NCI-H128 (cell line): ENCODE measurements around the gene IL1RAPL2.

Source experiments
- DNase-seq: peaks from one replicate; lab custom pipeline; 2025; ENCODE audit not compliant: unreplicated experiment; lab: John Stamatoyannopoulos, UW

IL1RAPL2 gene

DNA sequence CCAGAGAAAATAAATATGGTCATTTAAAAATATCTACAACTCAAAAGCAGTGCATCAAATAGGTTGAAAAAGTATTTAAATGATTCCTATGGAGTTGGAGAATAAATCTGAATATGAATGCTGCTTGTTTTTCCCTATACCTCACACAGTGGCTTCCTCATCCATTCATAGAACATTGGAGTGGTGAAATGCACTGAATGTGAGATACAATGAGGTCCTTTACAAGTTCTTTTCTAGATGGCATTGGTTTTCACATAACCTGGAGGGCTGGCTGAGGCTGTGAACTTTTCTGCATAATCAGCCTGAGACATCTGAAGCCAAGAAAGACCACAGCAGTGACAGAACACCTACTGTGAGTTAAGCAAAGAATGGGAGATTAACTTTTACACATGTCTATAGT lies 977.3 kb downstream of the IL1RAPL2 start:
- no peak for DNase-seq

DNA sequence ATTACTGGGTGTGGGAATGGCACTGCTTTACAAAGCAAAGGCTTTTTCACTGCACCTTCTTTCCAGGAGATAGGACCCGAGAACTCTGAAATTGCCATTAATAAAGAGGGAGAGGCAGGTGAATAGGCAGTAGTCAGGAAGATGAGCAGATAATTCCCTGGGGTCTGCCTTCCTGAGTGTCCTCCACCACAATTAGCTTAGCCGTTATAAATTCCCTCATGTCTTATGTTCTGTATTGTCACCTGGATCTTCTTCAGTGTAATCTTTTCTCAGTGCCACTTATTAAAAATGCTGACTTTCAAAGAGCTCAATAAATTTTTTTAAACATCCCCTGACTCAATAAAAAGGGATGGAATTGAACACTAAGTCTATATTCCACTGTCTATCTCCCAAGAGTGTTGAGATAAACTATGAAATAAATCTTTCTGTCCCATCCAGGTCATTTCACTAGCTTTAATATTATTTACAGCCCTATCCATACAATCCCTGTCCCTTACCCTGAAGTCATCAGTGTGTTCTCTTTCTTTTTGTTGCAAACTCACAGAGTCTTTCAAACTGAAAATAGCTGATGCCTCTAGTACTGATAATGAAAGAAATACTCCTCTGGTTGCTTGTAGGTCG lies 984.2 kb downstream of the IL1RAPL2 start:
- no peak for DNase-seq

DNA sequence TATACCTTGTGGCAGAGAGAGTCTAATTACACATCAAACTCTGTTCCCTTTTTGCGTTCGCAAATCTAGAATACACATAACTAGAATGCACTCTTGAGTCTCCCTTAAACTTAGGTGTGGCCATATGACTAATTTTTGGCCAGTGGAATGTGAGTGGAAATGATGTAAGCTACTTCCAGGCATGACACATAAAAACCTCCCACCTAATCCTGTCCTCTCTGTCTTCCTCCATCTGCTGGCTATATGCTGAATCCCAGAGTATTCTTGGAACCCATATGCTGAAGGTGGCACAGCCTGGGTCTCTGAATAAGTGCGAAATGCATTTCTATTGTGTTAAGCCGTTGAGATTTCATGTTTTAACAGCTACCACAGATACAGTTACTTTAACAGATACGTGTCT lies 986.4 kb downstream of the IL1RAPL2 start:
- no peak for DNase-seq

DNA sequence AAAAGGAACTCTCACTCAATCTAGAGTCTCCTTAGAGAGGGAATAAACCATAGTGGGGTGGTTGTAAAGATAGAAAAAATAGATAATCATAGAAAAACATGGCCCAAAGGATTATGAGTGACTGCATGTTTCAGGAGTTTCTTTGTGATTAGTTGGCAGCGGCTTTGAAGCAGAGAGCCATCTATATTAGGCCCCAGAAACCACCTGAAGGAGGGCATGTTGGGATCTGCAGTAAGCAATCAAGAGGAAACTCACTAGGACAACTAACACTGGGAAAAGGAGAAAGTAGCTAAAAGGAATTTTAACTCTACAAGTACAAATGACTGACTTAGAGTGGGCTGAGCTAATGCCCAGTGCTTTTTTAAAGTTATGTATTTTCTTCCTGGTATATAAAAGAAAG lies 987.1 kb downstream of the IL1RAPL2 start:
- no peak for DNase-seq

DNA sequence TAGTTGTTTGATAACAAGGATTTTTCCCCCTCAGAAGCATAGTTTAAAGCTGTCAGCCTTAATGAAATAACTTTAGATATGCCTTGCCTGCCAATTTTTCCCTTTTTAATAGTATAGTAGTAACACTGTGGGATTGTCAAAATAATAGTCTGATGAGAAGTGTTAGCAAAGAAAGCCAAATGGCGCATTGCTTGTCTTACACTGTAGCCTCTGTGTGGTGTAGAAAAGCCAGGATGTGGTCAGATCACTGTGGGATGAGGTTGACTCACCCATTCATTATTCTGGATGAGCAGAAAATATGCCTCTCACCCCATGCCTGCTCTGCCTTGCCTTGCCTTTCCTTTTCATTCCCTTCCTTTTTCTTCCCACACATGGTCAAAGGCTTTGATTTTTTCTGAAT lies 998.5 kb downstream of the IL1RAPL2 start:
- no peak for DNase-seq

DNA sequence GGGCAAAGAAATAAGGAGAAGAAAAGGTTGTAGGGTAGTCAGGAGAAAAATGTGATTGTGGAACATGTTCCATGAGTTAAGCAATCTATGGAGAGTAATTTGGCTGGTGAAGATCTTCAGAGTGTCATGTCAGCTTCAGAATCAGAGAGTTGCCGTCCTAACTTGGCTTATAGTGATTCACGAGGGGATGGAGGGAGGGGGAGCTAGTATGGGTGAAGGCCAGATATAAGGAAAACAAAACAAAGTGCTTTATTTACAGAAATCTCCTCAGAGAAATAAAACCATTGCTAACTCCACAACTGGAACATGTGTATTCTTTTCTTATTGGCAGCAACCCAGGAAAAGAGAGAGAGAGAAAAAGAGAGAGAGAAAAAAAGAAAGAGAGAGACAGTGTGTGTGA lies 999.9 kb downstream of the IL1RAPL2 start:
- no peak for DNase-seq

DNA sequence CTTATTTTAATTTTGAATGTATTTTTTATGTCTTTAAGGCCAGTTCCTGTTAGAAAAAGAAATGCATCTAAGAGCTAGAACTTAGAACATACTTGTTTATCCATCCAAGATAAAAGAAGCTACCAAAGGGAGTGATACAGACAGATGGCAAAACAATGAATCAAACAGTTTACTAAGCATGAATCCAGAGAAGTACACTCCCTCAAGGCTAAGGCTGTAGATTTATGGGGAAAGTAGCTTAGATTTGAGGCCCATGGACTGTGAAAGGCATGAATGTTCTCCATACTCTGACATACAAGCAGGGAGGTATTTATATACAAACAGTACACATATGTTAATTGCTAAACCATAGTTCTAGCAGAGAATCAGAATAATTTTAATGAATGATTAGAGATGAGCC lies 1001.1 kb downstream of the IL1RAPL2 start:
- no peak for DNase-seq

DNA sequence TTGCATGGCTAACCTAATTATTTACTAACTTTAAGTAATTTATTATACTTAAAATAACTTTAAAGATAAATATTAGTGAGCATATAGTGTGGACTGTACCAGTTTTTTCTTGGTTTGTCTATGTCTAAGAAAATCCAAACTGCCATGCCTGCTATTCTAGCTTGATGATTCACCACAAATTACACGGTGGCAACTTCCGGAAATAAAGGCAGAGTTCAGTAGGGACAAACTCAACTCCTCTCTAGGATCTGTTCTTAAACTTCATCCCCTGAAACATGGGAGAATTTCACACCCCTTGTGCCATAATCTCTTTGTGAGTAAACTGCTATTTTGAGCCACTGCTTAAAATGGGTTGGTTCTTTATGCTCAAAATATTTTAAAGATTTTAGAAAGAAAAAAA lies 1042.7 kb downstream of the IL1RAPL2 start:
- no peak for DNase-seq

DNA sequence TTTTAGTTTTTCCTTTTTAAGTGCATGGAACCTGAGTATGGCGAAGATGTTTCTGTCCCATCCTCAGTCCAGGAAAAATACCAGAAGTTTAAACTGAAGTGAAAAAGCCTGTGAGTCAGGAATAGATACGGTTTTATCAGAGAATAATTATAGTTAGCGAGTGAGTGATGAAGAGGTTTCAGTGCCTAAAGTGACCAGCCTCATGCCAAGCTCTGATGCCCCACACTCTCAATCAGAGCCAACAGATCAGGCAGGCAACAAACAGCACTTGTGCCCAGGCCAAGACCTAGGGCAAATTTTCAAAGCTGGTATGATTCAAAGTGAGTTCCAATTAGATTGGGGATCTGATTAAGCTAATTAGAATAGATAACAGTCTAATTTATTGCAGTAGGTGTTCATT lies 1043.5 kb downstream of the IL1RAPL2 start:
- DNase-seq: no peak

DNA sequence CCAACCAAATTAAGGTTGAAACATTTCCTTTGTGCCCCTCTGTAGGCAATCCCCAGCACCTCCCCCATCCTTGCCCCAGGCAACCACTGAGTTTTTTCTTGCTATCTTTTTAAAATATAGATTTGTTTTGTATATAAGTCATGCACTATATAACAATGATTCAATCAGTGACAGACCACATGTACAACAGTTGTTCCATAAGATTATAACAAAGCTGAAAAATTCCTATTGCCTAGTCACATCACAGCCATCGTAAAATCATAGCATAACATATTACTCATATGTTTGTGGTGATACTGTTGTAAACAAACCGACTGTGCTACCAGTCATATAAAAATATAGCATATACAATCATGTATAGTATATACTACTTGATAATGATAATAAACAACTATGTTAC lies 1044.4 kb downstream of the IL1RAPL2 start:
- DNase-seq: no peak

DNA sequence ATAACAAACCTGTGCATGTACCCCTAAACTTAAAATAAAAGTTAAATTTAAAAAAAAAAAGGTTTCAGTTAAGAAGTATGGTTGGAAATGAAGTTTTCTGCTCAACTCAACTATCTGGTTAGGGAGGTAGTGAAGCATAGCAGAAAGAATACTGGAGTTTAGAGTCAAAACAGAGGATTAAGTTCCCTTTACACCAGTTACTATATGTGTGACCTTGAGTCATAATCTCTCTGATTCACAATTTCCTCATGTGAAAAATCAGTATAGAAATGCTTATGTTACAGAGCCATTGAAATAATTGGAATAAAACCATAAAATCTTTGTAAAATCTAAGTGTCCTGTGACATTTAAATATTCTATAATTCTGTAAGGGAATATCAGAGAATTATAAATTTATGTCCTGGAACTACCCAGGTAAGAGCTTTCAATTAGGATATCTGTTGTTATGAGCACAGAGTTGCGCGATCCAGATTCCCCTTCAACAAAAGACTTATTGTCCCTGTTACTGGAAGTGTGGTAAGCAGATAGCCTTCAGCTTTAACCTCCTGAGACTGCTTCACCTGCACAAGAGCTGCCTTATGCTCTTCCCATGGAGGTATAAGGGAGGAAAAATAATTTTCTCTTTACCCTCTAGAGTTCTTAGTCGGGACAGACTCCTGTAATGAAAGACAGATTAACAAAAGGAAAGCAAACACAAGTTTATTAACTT lies 1052.5 kb downstream of the IL1RAPL2 start:
- no peak for DNase-seq

DNA sequence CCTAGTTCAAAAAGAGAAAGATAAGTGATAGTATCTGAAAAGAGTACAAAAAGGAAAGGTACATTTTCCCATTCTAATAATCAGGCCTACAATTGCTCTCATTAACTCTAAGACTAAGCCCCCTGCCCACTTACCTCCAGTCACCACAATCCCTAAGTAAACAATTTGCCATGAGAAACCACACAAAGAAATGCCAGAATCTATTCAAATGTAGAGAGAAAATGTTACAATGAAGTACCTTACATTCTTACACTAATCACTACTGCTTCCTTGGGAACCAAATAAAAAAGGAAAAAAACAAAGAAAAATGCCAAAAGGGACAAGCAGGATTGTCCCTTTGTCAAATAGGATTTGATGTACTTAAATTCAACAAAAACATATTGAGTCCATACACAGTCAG lies 1068.2 kb downstream of the IL1RAPL2 start:
- DNase-seq: no peak

DNA sequence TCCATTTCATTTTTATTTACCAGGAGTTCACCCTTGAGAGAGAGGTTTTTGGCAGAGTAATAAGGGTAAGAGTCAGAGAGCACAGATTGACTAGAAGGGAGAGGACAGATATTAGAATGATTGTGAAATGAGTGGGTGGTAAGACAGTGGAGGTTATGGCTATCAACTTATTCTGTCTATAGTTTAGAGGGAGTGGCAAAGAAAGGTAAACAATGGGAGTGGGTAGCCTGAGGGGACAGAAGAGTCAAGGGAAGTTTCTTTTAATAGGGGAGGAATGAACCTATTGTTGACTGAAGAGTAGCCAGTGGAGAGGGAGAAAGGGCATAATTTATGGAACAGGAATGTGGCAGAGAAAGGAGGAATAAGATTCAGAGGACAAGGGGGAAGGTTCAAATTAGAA lies 1069.8 kb downstream of the IL1RAPL2 start:
- no peak for DNase-seq

DNA sequence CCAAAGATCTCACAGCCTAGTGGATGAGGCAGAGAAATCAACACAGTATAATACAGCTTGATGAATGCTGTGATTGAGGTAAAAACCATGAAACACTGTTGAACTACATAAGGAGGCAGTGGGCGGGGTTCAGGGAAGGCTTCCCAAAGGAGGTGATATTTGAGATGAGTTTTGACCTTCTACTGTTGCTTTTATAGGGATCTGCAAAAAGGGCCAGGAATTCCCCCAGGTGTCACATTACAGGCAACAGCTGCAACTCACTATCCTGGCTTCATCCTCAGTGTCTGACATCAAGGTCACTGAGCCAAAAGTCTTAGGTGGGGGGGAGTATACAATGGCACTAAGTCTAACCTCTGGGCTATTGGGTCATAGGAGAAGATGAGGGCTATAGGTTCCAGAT lies 1070.7 kb downstream of the IL1RAPL2 start:
- no peak for DNase-seq

DNA sequence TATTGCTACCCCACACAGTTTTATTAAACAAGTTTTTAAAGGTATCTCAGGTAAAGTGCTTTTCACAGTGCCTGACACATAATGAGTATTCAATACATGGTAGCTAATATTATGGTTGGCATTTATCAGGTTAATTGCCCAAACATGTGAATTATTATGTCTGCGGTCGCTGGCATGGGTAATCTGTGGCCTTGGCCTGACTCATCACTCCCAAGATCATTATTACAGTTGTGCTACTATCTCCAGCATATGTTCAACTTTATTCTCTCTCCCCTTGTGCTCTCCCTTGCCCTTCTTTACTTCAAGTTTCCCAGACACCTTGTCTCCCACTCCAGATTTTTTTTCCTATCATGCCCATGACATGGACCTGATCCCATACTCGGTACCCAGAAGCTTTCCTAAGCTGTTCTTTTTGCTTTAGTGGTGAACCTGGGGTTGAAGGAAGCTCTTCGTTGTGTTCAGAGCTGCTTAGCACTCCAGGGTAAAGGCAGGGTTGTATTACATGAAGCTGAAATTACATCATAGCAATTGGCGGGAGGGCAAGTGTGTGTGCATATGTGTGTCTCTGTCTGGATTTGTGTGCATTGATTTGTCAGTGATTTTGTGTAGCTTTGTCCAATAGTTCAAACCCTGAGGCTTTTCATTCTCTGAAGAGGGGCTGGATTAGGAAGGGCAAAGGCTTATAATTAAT lies 1079.8 kb downstream of the IL1RAPL2 start:
- DNase-seq: no peak

DNA sequence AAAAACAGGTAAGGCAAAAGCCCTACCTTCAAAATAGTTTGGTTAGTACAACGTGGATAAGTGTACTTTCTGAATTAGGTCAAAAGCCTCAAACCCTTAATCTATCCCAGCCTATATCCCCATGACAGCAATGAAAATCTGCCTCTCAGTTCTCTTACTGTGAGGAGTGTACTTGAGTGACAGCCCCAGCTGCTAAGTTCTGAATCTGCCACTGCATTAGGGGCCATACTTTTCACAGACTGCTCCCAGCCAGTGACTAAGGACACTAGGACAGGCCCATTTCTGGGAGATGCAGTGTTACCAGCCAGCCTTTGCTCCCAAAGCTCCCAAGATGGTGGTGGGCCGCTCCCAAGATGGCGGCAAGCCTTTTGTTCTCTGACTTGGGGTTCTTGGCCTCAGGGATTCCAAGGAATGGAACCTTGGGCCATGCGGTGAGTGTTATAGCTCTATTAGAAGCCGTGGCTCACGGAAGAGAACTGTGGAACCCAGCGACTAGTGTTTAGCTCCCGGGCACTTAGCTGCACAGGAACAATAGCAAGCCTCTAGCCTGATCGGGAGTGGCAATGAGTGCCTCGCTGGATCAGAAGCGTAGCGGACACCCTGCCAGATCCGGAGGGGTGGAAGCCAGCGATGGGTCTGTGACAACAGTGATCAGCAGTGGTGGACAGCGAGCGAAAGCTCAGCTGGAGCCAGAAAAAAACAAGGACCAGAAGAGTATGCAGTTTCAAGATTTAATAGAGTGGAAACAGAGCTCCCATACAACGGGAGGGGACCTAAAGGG lies 1080.8 kb downstream of the IL1RAPL2 start:
- DNase-seq: no peak

DNA sequence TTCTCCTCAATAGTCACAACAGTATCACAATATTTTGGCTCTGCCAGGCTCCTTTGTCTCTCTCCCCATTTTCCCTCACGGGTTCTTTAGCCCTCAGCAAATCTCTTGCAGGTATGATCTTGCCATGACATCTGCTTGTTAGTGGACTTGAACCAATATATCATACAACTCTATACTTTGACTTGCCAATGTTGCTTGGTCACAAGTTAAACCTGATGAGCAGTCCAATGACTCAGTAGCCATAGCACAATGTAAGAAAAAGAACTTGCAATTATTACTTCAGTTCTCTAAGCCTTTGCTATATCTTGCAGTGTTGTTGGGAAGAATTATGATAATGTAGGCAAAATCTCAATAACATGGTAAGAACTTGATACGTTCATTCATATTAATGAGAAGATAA lies 1081.8 kb downstream of the IL1RAPL2 start:
- no peak for DNase-seq

DNA sequence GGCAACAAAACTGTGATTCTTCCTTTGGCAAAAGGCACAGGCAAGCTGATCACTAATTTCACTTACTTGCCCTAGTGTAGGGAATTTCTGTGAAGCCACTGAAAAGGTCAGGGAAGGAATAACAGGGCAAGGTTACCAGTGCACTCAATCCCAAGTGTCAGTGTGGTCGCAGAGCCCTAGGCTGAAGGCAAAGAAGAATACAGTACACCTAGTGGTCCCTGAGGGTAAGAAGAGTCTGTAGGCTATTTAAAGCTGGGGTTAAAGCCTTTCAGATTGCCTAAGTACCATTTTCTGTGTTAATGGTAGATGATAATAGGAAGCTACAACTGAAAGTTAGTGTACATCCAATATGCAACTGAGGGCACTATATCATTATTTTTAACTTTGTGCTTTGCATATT lies 1082.7 kb downstream of the IL1RAPL2 start:
- DNase-seq: no peak

DNA sequence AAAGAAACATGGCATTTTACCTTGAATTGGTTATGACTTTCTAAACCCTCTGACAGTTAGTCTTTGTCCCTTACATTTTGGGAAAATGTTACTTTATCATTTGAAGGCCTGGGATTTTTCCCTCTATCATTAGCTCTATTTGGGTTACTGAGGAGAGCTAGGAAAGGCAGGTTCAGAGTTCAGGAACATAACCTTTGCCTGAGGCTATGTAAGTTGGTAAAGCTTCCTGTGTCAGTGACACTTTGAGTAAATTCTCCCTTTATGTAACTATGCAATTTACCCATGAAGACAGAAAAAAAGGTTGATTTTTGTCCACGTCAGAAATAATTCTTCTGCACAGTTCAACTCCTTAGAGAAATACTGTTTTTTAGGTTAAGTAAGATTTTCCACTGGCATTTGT lies 1084.6 kb downstream of the IL1RAPL2 start:
- DNase-seq: no peak

DNA sequence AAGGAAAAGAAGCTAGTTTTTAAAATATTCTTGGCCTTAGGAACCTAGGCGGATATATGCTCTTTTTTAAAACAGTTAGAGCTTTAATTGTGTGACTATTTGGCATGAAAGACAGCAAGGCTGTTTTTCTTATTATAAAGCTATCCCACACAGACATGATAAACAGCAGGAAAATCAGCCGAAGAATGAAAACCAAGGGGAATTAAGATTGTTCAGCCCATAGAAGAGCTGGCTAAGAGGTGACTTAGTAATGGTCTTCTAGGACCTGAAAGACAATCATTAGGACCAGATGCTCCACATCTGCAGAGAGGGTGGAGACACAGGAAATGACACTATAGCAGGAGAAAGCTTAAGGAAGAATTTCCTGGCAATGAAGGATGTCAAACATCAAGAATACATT lies 1085.0 kb downstream of the IL1RAPL2 start:
- no peak for DNase-seq

DNA sequence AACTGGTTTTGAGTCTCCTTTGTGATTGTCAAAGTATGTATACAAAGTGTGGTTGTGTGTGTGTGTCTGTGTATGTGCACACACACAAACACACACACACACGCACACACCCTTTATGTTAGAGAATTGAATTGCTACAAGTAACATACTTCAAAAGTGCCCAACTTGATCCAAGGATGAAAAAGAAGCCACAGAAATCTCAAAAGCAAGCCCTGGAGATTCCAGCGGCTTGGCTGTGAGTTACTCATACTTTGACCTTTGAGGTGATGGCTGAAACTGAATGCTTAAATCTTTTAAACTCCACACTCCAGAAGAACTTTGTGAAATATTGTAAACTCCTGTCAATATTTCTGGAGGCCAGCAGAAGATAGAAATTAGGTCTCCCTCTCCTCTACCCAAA lies 1087.9 kb downstream of the IL1RAPL2 start:
- no peak for DNase-seq

DNA sequence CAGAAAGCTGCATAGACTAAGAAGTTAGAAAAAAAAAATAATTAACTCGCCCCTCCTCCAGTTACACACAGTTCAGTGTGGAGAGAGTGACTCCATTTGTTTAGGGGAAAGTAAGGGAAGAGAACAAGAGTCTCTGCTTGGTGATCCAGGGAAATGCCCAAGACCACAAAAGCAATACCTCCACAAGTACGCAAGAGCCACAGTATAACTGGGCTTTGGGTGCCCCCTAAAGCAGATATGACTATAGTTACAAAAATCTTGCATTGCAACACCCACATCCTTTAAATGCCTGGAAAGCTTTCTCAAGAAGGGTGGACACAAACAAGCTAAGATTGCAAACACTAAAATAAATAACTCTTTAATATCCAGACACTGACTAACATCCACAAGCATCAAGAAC lies 1092.1 kb downstream of the IL1RAPL2 start:
- DNase-seq: no peak
